ENCODE data around the gene WNT7A. TPM values are rescaled to one million over a fixed set of nuclear protein-coding genes. Genes with fewer than 3 reads are reported as not detected.

Gene WNT7A
- total RNA-seq, 2 donors from 2014 or later: 0.11 TPM; not detected in 1

DNA sequence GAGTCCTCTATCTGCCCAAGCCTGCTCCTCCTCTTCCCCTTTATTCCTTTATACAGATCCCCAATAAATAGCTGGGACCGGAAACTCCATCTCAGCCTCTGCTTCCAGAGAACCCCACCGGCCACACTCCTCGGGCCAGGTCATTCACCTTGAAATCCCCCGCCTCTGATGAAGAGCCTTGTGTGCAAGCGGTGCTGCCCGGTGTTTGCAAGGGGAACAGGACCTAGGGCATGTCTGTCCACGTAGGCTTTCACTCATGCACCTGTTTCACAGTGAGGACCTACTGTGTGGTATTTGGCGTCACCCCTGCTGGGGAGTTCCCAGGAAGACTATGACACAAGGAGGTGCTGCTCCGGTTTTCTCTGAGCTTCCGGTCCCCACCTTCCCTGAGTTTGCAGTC is 54.0 kb downstream of the WNT7A start:
- no peaks in the 10 kb centered on the region for H3K4me1 ChIP-seq (replicated peaks)
- no peaks in the 10 kb centered on the region for H3K9me3 ChIP-seq
- no peak for TF ChIP-seq POLR2AphosphoS5 (IDR thresholded peaks at IDR 0.05)
- no peak for TF ChIP-seq CTCF (IDR thresholded peaks at IDR 0.05)
- TF ChIP-seq POLR2A (IDR thresholded peaks at IDR 0.05): no peak
- no peak overlapping the region for H3K27ac ChIP-seq
- no peaks in the 10 kb centered on the region for H3K36me3 ChIP-seq
- no peaks in the 10 kb centered on the region for H3K27me3 ChIP-seq (replicated peaks; ENCODE audit: insufficient read depth)
- 84% methylated on average over 10 of the region's 10 CpGs for WGBS
- H3K4me3 ChIP-seq: no peak overlapping the region
- no peak for DNase-seq (ENCODE audit: low spot score)
- intact Hi-C loops (cut with DNase I): no loop called here

GRCh38 chr3:13825311-13825579 is 54.6 kb downstream of the WNT7A start:
- Histone ChIP-seq H3K4me1 (replicated peaks) (no peaks in the 10 kb centered on the region), H3K4me3 (no peak overlapping the region), H3K9me3 (no peaks in the 10 kb centered on the region), H3K27ac (no peak overlapping the region), H3K27me3 (replicated peaks; ENCODE audit: insufficient read depth) (no peaks in the 10 kb centered on the region), H3K36me3 (no peaks in the 10 kb centered on the region)
- 84% methylated on average over 3 of the region's 3 CpGs for WGBS
- TF ChIP-seq POLR2A (IDR thresholded peaks at IDR 0.05): no peak
- no peak for TF ChIP-seq CTCF (IDR thresholded peaks at IDR 0.05)
- no peak for TF ChIP-seq POLR2AphosphoS5 (IDR thresholded peaks at IDR 0.05)
- intact Hi-C loops (cut with DNase I): no loop called here
- DNase-seq (ENCODE audit: low spot score): no peak

DNA sequence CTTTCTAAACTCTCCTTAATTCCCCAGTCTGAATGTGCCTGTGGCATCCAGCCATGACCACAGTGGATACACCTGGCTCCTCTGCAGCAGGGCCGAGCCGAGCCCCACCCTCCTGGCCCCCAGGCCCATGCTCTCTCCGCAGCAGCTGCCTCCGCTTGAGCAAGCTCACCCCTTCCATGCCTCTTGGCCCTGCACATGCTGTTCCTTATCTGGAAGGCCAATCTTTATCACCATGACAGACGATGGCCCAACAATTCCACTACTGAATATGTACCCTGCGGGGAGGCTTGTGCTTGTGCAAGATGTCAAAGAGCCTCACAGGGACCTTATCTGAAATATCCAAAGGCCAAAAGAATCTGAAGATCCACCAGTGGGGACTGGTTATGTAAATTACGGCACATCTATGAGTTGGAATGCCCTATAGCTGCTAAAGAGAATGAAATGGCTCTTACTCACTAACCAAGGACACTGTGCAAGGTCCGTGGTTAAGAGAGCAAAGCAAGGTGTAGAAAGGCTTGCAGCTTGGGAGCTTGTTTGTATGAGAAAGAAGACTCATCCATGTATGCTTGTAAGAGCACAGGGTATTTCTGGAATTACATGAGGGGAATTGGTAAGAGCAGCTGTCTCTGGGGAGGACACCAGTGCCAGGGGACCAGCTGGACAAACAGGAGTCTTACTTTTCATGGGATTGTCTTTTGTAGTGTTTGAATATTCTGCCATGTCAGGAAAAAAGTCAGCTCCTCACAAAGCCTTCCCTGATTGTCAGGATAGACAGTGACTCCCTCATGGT is 55.2 kb downstream of the WNT7A start:
- Histone ChIP-seq H3K4me1 (replicated peaks) (no peaks in the 10 kb centered on the region), H3K9me3 (no peaks in the 10 kb centered on the region), H3K36me3 (no peaks in the 10 kb centered on the region), H3K27me3 (replicated peaks; ENCODE audit: insufficient read depth) (no peaks in the 10 kb centered on the region), H3K27ac (no peak overlapping the region), H3K4me3 (no peak overlapping the region)
- intact Hi-C loops (cut with DNase I): no loop called here
- no peak for DNase-seq (ENCODE audit: low spot score)
- TF ChIP-seq POLR2A (IDR thresholded peaks at IDR 0.05) (no peak), POLR2AphosphoS5 (IDR thresholded peaks at IDR 0.05) (no peak), CTCF (IDR thresholded peaks at IDR 0.05) (no peak)
- WGBS: 58% methylated on average over 8 of the region's 8 CpGs

GRCh38 chr3:13823692-13824091 is 56.2 kb downstream of the WNT7A start:
- no peak for DNase-seq (ENCODE audit: low spot score)
- H3K4me3 ChIP-seq: no peak overlapping the region
- H3K9me3 ChIP-seq: no peaks in the 10 kb centered on the region
- 88% methylated on average over 3 of the region's 3 CpGs for WGBS
- H3K4me1 ChIP-seq (replicated peaks): no peaks in the 10 kb centered on the region
- no peaks in the 10 kb centered on the region for H3K27me3 ChIP-seq (replicated peaks; ENCODE audit: insufficient read depth)
- H3K36me3 ChIP-seq: no peaks in the 10 kb centered on the region
- TF ChIP-seq POLR2AphosphoS5 (IDR thresholded peaks at IDR 0.05) (no peak), POLR2A (IDR thresholded peaks at IDR 0.05) (no peak), CTCF (IDR thresholded peaks at IDR 0.05) (no peak)
- intact Hi-C loops (cut with DNase I): no loop called here
- no peak overlapping the region for H3K27ac ChIP-seq

- no peak overlapping the region for H3K27ac ChIP-seq
- H3K4me1 ChIP-seq (replicated peaks): no peaks in the 10 kb centered on the region
- no peaks in the 10 kb centered on the region for H3K36me3 ChIP-seq
- H3K27me3 ChIP-seq (replicated peaks; ENCODE audit: insufficient read depth): no peaks in the 10 kb centered on the region
- no peak overlapping the region for H3K4me3 ChIP-seq
- intact Hi-C loops (cut with DNase I): no loop called here
- H3K9me3 ChIP-seq: no peaks in the 10 kb centered on the region
- no peak for TF ChIP-seq CTCF (IDR thresholded peaks at IDR 0.05)
- no peak for TF ChIP-seq POLR2AphosphoS5 (IDR thresholded peaks at IDR 0.05)
- TF ChIP-seq POLR2A (IDR thresholded peaks at IDR 0.05): no peak
- WGBS: 88% methylated on average over 6 of the region's 8 CpGs
- no peak for DNase-seq (ENCODE audit: low spot score)
These were observed 56.8 kb downstream of the WNT7A start for GRCh38 chr3:13822871-13823585.

All from prostate gland (tissue), 2 donors.